Activated CD4-positive, alpha-beta T cell treated with anti-CD3 and anti-CD28 coated beads, Interleukin-10, Interleukin-2, amounts not matched to agents 100 ng/mL and 50 ng/mL, durations not matched to agents 16 hours and 8 hours (primary cell): ENCODE measurements around the gene PLEKHG4.

Source experiments
- DNase-seq: peaks from one replicate; pipeline ENCODE4 v3.0.0-alpha.2; 2020

Gene PLEKHG4

GRCh38 chr16:67245186-67245585 is 34.1 kb upstream of the PLEKHG4 start:
- no peak for DNase-seq

- DNase-seq: peak; percentile 26
These were observed 33.7 kb upstream of the PLEKHG4 start for GRCh38 chr16:67245674-67246080.

- DNase-seq: peak; percentile 62
These were observed 33.1 kb upstream of the PLEKHG4 start for GRCh38 chr16:67246081-67246755.

- DNase-seq: no peak
These were observed 32.6 kb upstream of the PLEKHG4 start for GRCh38 chr16:67246756-67247191.

- peak; percentile 99 for DNase-seq
These were observed 31.9 kb upstream of the PLEKHG4 start, which contains the start of gene FHOD1 for GRCh38 chr16:67247192-67248072. TSS of gene FHOD1 (minus strand) at chr16:67247481. CDS start at chr16:67247410, 71 bp downstream.

- DNase-seq: no peak
These were observed 31.3 kb upstream of the PLEKHG4 start for GRCh38 chr16:67248073-67248400.

GRCh38 chr16:67248401-67249177 is 30.7 kb upstream of the PLEKHG4 start, which contains the start of gene SLC9A5:
TSS of gene SLC9A5 (plus strand) at chr16:67248979. CDS start at chr16:67249015, 36 bp downstream.
- peak; percentile 34 for DNase-seq

GRCh38 chr16:67249178-67250044 is 29.9 kb upstream of the PLEKHG4 start:
- DNase-seq: no peak

- no peak for DNase-seq
These were observed 29.3 kb upstream of the PLEKHG4 start for GRCh38 chr16:67250045-67250327.

GRCh38 chr16:67252609-67253497 is 26.5 kb upstream of the PLEKHG4 start:
- DNase-seq: no peak

GRCh38 chr16:67254801-67255552 is 24.4 kb upstream of the PLEKHG4 start:
- DNase-seq: no peak

- no peak for DNase-seq
These were observed 23.6 kb upstream of the PLEKHG4 start for GRCh38 chr16:67255553-67256221.

- DNase-seq: no peak
These were observed 22.6 kb upstream of the PLEKHG4 start for GRCh38 chr16:67256701-67257230.

GRCh38 chr16:67257486-67258160 is 21.7 kb upstream of the PLEKHG4 start:
- DNase-seq: no peak

- DNase-seq: no peak
These were observed 21.0 kb upstream of the PLEKHG4 start for GRCh38 chr16:67258161-67258835.

GRCh38 chr16:67259705-67260104 is 19.6 kb upstream of the PLEKHG4 start:
- no peak for DNase-seq

GRCh38 chr16:67260426-67261063 is 18.8 kb upstream of the PLEKHG4 start:
- DNase-seq: peak; percentile 57

GRCh38 chr16:67263201-67263600 is 16.1 kb upstream of the PLEKHG4 start:
- DNase-seq: no peak
